HFF-Myc (cell line): ENCODE measurements around the gene NARS2.
"Not testable (repeated sequence)": the region's sequence is repeated elsewhere in the genome, so short reads cannot be mapped to it uniquely, and the experiment has no call there.

Source experiments
- DNase-seq: peaks from one replicate; pipeline ENCODE4 v3.0.0-alpha.2; 2011; ENCODE audit warnings: low read depth; ENCODE audit errors: extremely low read depth
- H3K4me3 ChIP-seq: replicated peaks from 2 replicates; pipeline ENCODE4 v1.5.1; 2011; ENCODE audit warnings: low read depth, mild to moderate bottlenecking, control low read depth, low read length
- TF ChIP-seq, protein P1 (sequence below): IDR thresholded peaks from 2 replicates; pipeline ENCODE4 v1.5.1; 2012; ENCODE audit warnings: mild to moderate bottlenecking, low read depth, low read length, control low read depth; ENCODE audit errors: missing control alignments

Gene NARS2

DNA sequence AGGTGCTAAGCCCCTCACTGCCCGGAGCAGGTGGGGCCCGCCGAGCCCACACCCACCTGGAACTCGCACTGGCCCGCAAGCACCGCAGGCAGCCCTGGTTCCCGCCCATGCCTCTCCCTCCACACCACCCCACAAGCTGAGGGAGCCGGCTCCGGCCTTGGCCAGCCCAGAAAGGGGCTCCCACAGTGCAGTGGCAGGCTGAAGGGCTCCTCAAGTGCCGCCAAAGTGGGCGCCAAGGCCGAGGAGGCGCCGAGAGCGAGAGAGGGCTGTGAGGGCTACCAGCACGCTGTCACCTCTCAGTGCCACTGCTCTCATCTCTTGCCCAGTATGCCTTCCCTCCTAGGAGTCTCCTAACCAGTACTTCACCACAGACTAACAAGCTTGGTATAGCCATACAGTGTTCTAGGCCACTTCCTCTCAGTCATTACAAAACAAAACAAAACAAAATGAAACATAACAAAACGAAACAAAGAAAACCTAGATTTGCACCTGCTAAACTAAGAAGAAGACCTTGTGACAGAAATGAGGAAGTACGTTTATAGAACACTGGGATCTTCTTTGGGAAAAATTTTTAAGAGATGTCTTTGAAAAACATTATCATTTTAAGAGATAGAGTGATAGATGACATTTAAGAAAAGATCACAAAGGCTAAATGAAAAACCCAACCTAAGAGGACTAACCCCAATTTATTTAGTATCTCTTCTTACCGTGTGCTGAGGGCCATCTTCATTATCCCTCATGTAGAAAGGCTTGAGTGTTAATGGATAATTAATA lies 109.3 kb downstream of the NARS2 start:
- DNase-seq = no peak
- no peak overlapping the region for H3K4me3 ChIP-seq
- TF ChIP-seq, protein P1, sequence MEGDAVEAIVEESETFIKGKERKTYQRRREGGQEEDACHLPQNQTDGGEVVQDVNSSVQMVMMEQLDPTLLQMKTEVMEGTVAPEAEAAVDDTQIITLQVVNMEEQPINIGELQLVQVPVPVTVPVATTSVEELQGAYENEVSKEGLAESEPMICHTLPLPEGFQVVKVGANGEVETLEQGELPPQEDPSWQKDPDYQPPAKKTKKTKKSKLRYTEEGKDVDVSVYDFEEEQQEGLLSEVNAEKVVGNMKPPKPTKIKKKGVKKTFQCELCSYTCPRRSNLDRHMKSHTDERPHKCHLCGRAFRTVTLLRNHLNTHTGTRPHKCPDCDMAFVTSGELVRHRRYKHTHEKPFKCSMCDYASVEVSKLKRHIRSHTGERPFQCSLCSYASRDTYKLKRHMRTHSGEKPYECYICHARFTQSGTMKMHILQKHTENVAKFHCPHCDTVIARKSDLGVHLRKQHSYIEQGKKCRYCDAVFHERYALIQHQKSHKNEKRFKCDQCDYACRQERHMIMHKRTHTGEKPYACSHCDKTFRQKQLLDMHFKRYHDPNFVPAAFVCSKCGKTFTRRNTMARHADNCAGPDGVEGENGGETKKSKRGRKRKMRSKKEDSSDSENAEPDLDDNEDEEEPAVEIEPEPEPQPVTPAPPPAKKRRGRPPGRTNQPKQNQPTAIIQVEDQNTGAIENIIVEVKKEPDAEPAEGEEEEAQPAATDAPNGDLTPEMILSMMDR = no peak

GRCh38 chr11:78464787-78465168 lies 109.9 kb downstream of the NARS2 start:
- DNase-seq, H3K4me3 ChIP-seq: not testable (repeated sequence)

DNA sequence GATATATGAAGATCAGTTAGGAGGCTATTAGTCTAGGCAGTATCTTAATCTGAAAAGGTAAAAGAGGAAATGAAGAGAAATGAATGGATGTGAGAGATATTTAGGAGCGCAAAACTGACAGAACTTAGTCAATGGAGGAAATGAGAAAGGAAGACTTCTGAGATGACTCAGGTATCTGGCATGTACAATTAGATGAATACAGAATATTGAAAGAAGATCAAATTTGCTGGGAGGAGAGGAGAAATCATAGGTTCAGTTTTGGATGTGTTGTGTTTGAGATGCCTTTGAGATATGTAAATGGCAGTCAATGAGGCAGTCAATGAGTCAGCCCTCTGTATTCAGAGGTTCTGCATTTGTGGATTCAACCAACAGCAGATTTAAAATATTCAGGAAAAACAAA lies 114.2 kb downstream of the NARS2 start:
- TF ChIP-seq, protein P1 = no peak
- H3K4me3 ChIP-seq = no peak overlapping the region
- no peak for DNase-seq

GRCh38 chr11:78459738-78460137 lies 114.9 kb downstream of the NARS2 start:
- no peak overlapping the region for H3K4me3 ChIP-seq
- no peak for DNase-seq
- TF ChIP-seq, protein P1 = no peak

DNA sequence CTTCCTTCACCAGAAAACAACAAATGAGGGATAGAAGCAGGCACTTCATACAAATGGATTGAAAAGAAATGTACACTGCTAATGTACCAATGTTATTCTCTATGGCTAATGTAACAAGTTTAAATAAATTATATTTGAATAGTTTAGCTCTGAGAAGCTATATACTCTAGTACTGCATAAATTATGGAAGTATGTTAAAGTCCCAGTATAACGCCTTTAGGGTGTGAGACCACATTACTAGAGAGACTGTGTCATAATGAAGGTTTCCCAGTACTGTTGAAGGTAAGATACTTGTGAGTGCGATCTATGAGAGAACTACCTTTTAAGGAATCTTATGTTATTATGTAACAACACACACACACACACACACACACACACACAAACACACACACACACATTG lies 117.2 kb downstream of the NARS2 start:
- no peak for DNase-seq
- TF ChIP-seq, protein P1 = no peak
- H3K4me3 ChIP-seq = no peak overlapping the region

DNA sequence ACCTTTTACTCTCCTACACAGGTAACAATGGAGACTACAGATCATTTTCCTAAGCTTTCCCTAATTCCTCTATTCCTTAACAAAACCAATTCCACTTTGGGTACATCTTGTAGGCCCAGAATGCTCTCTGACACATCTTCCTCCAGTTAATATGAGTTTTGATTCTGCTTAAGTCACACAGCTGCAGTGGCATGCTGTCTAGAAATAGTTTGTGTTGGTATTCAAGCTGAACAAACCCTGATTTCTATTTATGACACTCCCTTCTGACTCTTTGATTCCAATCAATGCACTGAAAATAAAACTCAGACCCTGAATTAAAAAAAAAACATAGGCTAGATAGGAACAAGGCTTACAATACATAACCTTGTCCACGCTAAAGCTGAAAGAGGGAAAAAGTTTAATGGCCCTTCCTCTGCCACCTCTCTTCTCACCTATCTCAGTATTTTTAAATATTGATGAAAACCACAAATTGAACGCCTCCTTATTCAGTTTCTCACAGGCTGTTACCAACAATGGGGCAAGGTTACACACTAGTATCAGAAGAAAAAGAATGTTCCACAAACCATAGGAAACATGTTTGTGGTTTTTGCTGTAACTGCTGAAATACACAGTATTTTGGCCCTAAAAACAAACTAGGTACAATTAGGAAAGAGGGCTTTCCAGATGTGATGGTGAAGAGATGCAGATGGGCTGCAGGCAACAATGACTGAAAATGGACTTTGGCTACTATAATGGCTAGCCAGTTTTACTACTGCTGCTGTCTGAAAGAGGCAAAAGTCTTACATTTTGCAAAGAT lies 121.3 kb downstream of the NARS2 start:
- DNase-seq = no peak
- no peak overlapping the region for H3K4me3 ChIP-seq
- TF ChIP-seq, protein P1 = no peak

DNA sequence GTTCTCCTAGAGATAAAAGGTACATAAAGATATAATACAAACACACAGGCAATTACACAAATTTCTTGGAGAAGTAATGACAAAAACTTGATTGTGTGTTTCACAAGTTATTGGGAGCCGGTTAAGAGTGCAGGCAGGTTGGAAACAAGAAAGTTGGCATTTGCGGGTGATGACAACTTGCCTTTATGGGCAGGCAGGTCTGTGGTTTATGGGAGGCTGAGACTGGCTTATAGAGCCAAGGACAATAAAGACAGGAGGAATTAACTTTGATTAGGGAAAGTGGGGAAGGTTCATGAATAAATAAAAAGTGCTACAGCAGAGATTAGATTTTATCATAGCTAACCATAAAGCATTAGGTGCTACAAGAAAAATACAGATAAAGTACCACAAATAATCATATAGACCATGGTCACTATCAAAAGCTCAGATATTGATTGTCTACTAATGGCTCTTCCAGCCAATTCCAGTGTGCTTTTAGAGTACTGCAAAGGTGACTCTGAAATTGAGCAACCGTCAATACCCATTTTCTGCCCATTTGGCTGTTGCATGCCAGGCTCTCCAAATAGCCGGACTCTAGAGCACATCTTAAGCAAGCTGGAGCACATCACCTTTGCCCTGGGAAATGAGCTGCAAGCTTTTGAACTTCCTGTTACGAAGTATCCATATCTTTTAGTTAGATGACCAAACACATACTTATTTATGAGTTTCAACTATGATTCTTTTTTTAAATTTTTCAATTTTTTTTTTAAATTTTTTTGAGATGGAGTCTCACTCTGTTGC lies 123.1 kb downstream of the NARS2 start:
- no peak overlapping the region for H3K4me3 ChIP-seq
- TF ChIP-seq, protein P1 = no peak
- DNase-seq = no peak
